NCI-H128 (cell line): ENCODE measurements around the gene TMEM121.

Experiments used
- DNase-seq: peaks from one replicate; lab custom pipeline; 2025; ENCODE audit not compliant: unreplicated experiment; lab: John Stamatoyannopoulos, UW

The TMEM121 gene

DNA sequence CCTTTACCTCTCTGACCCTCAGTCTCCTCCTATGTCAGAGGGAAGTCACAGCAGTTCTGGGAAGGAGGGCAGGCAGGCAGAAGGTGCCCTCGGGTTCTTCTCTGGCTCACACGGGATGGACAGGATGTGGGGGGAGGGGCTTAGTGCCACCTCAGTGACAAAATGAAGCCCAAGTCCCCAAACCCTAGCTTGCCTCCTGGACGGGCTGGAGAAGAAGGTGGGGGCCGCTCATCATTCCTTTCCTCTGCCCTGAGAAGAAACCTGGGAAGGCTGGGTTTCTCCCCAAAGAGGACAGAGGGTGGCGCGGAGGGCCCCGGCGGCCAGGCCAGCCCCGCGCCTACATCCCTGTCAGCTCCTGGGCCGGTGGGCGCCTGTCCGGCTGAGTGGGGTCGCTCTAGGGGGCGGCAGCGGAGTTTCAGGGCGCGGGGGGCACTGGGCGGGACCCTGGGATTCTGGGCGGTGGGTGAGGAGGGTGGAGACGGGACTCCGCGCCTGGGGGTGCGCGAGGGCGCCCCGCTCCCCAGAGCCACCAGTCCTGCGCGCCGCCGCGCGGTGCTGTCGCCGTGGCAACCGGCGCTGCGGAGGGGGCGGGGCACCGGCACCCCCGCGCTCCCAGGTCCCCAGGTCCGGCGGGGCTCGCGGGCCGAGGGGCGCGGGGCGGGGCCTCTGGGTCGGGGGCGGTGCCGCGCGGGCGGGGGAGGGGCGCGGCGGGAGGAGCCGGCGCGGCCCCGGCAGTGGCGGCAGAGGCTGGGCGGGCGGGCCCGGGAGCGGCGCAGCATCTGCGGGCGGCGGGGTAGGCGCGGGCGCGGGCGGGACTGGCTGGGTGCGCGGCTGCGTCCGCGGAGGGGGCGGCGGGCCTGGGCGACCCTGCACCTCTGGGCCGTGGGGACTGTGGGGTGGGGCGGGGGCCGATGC is at the start of gene TMEM121:
TSS of gene TMEM121 (plus strand) at position 723 of the 915 bp plus-strand sequence. CDS start 2,252 bp downstream, outside the sequence.
- no peak for DNase-seq

- no peak for DNase-seq
These were observed 49.3 kb upstream of the TMEM121 start for GRCh38 chr14:105476831-105477659.

GRCh38 chr14:105477660-105478397 is 48.6 kb upstream of the TMEM121 start:
- no peak for DNase-seq

DNA sequence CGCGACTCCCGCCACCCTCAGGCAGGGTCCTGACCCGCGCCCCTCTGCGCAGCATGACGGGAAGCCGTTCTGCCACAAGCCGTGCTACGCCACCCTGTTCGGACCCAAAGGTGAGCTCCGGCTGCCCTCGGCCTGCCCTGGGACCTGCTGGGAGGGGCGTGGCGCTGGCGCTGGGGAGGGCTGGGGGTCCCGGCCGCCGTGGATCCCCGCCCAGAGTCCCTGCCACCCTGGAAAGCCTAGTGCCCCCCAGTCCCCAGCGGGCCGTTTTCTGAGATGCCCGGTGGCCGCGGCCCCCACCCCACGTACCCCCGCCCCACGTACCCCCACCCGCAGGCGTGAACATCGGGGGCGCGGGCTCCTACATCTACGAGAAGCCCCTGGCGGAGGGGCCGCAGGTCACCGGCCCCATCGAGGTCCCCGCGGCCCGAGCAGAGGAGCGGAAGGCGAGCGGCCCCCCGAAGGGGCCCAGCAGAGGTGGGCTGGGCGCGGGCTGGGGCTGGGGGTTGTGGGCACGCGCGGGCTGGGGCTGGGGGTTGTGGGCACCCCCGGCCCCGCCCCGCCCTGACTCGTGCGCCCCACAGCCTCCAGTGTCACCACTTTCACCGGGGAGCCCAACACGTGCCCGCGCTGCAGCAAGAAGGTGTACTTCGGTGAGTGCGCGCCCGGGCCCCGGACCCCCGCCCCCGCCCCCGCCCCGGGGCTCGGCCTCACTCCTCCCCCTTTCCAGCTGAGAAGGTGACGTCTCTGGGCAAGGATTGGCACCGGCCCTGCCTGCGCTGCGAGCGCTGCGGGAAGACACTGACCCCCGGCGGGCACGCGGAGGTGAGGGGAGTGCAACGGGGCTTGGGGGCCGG is 47.8 kb upstream of the TMEM121 start:
- no peak for DNase-seq

- DNase-seq: no peak
These were observed 46.8 kb upstream of the TMEM121 start for GRCh38 chr14:105479431-105480158.

DNA sequence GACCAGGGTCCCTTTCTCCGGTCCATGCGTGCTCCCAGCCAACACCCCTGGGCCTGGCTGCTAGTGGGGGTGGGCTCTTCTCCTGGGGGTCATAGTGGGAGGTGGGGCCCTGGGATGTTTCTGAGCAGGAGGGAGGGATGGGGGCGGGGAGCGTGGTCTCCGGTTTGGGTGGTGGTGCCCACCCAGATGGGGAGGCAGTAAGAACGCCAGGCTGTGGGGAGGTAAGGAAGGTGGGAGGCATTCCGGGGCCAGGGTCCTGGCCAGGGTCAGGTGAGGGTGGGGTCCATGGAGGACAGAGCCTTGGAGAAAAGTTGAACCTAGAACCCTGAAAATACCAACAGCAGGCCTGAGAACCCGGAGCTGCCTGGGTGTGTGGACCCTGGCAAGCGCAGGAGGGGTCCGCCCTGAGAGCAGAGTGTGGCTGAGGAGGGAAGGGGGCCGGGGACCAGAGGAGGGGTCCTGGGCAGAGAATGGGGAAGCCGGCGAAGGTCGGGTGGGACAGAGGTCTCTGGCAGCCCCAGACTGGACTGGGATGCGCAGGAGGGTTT is 46.1 kb upstream of the TMEM121 start:
- no peak for DNase-seq

- DNase-seq: peak; percentile 86
These were observed 45.3 kb upstream of the TMEM121 start for GRCh38 chr14:105480807-105481801.

GRCh38 chr14:105481886-105482457 is 44.4 kb upstream of the TMEM121 start:
- DNase-seq: peak; percentile 85

GRCh38 chr14:105482486-105483110 is 43.8 kb upstream of the TMEM121 start:
- DNase-seq: no peak

GRCh38 chr14:105483300-105484068 is 42.9 kb upstream of the TMEM121 start:
- DNase-seq: no peak

GRCh38 chr14:105484069-105484996 is 42.0 kb upstream of the TMEM121 start:
- no peak for DNase-seq

DNA sequence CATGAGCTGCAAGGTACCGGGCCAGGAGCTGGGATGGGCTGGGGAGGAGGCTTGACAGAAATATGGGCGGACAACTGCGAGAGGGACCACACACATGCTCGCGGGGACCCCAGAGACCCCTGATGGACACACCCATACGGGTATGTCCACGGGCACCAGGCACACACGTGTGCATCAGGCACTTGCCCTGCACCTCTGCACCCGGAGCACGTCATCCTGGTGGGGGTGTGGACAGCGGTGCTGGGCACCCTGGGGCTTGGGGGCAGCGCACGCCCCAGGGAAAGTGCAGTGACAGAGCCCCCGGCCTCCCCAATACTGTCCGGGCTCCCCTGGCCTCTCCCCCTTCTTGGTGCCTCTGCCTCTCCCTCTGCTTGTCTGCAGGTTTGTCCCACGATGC is 41.4 kb upstream of the TMEM121 start:
- no peak for DNase-seq

DNA sequence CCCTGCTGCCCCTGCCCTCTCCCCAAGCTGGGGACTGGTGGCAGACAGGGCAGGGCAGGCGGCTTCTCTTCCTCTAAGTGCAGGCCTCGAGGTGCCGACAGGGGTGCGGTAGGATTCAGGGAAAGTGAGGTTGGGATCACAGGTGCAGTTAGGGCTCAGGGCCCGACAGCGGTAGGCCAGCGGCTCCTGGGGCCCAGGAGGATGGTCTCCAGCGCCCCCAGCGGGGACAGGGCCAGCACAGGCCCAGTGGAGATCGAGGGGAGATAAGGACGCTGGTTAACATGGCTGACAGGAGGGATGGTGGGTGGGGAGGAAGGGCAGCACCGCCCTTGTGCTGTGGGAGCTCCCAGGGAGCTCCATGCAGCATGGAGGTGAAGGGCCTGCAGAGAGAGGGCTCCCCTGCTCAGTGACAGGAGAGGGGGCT is 40.6 kb upstream of the TMEM121 start:
- no peak for DNase-seq

DNA sequence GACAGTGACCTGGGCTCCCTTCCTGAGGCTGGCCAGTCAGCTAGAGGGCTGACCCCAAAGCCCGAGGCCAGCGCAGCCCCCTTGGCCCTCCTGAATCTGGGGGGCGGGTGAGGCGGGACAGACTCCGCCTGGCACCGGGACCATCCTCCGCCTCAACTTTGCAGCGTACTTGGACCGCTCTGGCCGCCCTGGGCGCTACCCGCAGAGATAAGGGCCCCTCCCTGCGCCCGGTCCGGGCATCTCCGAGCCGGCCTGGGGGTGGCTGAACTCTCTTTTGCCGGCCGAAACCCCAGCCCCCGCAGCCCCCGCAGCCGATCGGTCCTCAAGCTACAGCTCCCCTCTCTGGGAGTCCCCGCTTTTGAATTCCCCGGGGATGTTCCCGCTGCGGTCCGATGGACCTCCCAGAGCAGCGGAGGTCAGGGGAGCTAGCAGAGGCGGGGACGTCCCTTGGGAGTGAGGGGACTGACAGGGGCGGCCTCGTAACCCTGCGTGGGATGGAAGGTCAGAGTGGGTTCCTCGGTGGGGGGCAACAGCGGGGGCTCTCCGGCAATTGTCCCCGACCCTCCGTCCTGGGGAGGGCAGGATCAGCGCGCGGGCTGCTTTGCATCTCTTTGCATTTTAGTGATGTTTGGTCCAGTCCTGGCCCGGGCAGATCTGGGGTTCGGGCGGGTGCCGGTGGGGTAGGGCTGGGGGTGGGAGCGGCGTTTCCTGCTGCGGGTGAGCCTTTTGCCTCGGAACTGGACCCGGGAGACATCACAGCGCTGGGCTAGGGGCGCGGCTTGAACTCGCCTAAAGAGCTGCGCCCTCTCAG is 40.0 kb upstream of the TMEM121 start, which contains the start of gene CRIP1:
TSS of gene CRIP1 (plus strand) at position 724 of the 811 bp plus-strand sequence. CDS start 374 bp downstream, outside the sequence.
- DNase-seq: no peak
